IMR-90 (cell line): ENCODE results near the gene NPIPB6. TPM values are rescaled to one million over a fixed set of nuclear protein-coding genes. Genes with fewer than 3 reads are reported as not detected.

ENCODE experiments used
- ATAC-seq: fragments of 200-7000 bp; cut with Tn5 transposase; 2 replicates; pipeline ENCODE4 v1.9.1; 2020; ENCODE audit warnings: low read depth, mild to moderate bottlenecking, moderate library complexity
- BruUV-seq: library from RNA; stranded (reverse); fragments of 400-500 nt; replicated peaks from 2 replicates; lab custom pipeline; 2021; lab: Mats Ljungman, UMichigan
- CTCF ChIA-PET: fragments of 300-600 bp; formaldehyde crosslinking; extraction: SDS; loops from one replicate; lab custom pipeline; 2021; ENCODE audit warnings: antibody characterized with exemption; lab: Yijun Ruan, JAX
- POLR2A ChIA-PET: fragments of 300-600 bp; sonication (Branson Sonifier 250); formaldehyde crosslinking; loops from one replicate; lab custom pipeline; 2022; ENCODE audit warnings: antibody characterized with exemption; ENCODE audit not compliant: unreplicated experiment; lab: Charles Lee
- DNase-seq: peaks from one replicate; pipeline ENCODE4 v3.0.0; 2013
- H2AFZ ChIP-seq: replicated peaks from 2 replicates; pipeline ENCODE3; 2013; ENCODE audit warnings: low read length, mild to moderate bottlenecking; ENCODE audit not compliant: poor library complexity
- H2AK5ac ChIP-seq: 2 replicates; pipeline ENCODE4 v1.6.1; 2013; ENCODE audit warnings: low read depth, low read length, inconsistent platforms
- H2AK9ac ChIP-seq: replicated peaks from 2 replicates; pipeline ENCODE3; 2013; ENCODE audit warnings: mild to moderate bottlenecking, low read depth, low read length, moderate library complexity; ENCODE audit not compliant: poor library complexity
- H2BK120ac ChIP-seq: 2 replicates; pipeline ENCODE4 v1.6.1; 2013; ENCODE audit warnings: low read depth, low read length, inconsistent platforms
- H2BK15ac ChIP-seq: 3 replicates; pipeline ENCODE4 v1.6.1; 2013; ENCODE audit warnings: low read depth, low read length, inconsistent platforms
- H2BK20ac ChIP-seq: 2 replicates; pipeline ENCODE4 v1.6.1; 2013; ENCODE audit warnings: low read depth, mild to moderate bottlenecking, inconsistent platforms, low read length, moderate library complexity
- H2BK5ac ChIP-seq: 2 replicates; pipeline ENCODE4 v1.6.1; 2013; ENCODE audit warnings: mild to moderate bottlenecking, low read depth, low read length, inconsistent platforms; ENCODE audit not compliant: poor library complexity, severe bottlenecking
- H3K14ac ChIP-seq: replicated peaks from 2 replicates; pipeline ENCODE4 v1.6.1; 2013; ENCODE audit warnings: low read depth, low read length, inconsistent platforms
- H3K18ac ChIP-seq: 2 replicates; pipeline ENCODE4 v1.6.1; 2013; ENCODE audit warnings: low read depth, low read length, control low read depth
- H3K23ac ChIP-seq: 2 replicates; pipeline ENCODE4 v1.6.1; 2013; ENCODE audit warnings: low read depth, low read length, inconsistent platforms
- H3K27ac ChIP-seq: 2 replicates; pipeline ENCODE4 v1.5.1; 2013; ENCODE audit warnings: mild to moderate bottlenecking, control low read depth, low read length; ENCODE audit not compliant: insufficient read depth
- H3K27me3 ChIP-seq: 2 replicates; pipeline ENCODE4 v1.6.1; 2013; ENCODE audit warnings: low read length; ENCODE audit not compliant: control insufficient read depth, insufficient read depth
- H3K36me3 ChIP-seq: 2 replicates; pipeline ENCODE4 v1.6.1; 2013; ENCODE audit warnings: low read length, mixed read lengths; ENCODE audit not compliant: control insufficient read depth, insufficient read depth
- H3K4ac ChIP-seq: 2 replicates; pipeline ENCODE4 v1.6.1; 2013; ENCODE audit warnings: low read depth, low read length, inconsistent platforms
- H3K4me1 ChIP-seq: 2 replicates; pipeline ENCODE4 v1.6.1; 2013; ENCODE audit warnings: low read length, mixed read lengths; ENCODE audit not compliant: control insufficient read depth, insufficient read depth
- H3K4me2 ChIP-seq: 2 replicates; pipeline ENCODE4 v1.6.1; 2013; ENCODE audit warnings: low read depth, mild to moderate bottlenecking, control low read depth, low read length, moderate library complexity
- H3K4me3 ChIP-seq: 2 replicates; pipeline ENCODE4 v1.5.1; 2013; ENCODE audit warnings: low read depth, mild to moderate bottlenecking, control low read depth, low read length, moderate library complexity; ENCODE audit not compliant: insufficient read depth
- H3K56ac ChIP-seq: 2 replicates; pipeline ENCODE4 v1.6.1; 2013; ENCODE audit warnings: low read length, inconsistent platforms; ENCODE audit not compliant: insufficient read depth; ENCODE audit errors: extremely low read depth
- H3K79me1 ChIP-seq, 2 experiments: 2 replicates each; pipeline ENCODE4 v1.6.1; 2013; ENCODE audit warnings: low read length in 2 of 2, inconsistent platforms in 1 of 2, low read depth in 1 of 2
- H3K9ac ChIP-seq: 2 replicates; pipeline ENCODE4 v1.6.1; 2013; ENCODE audit warnings: low read depth, low read length, control low read depth
- H3K9me1 ChIP-seq: 2 replicates; pipeline ENCODE4 v1.6.1; 2013; ENCODE audit warnings: low read length, inconsistent platforms; ENCODE audit not compliant: insufficient read depth
- H3K9me3 ChIP-seq: 2 replicates; pipeline ENCODE4 v1.6.1; 2013; ENCODE audit warnings: low read length; ENCODE audit not compliant: control insufficient read depth, insufficient read depth
- H4K20me1 ChIP-seq: 2 replicates; pipeline ENCODE4 v1.6.1; 2013; ENCODE audit warnings: low read length, inconsistent platforms; ENCODE audit not compliant: insufficient read depth
- H4K5ac ChIP-seq: 2 replicates; pipeline ENCODE4 v1.6.1; 2013; ENCODE audit warnings: mild to moderate bottlenecking, low read depth, low read length, control low read depth
- H4K8ac ChIP-seq, 2 experiments: 2 replicates each; pipeline ENCODE4 v1.6.1; 2013; ENCODE audit warnings: low read depth in 2 of 2, low read length in 2 of 2, control low read depth in 1 of 2, inconsistent platforms in 1 of 2
- H4K91ac ChIP-seq: 2 replicates; pipeline ENCODE4 v1.6.1; 2013; ENCODE audit warnings: low read depth, low read length, inconsistent platforms; ENCODE audit not compliant: insufficient read depth
- MAFK ChIP-seq: IDR thresholded peaks from 2 replicates; pipeline ENCODE4 v1.6.1; 2012; ENCODE audit warnings: low read depth, low read length, improper control_type of control experiment
- NFE2L2 ChIP-seq: fragments of 150-350 bp; IDR thresholded peaks from 2 replicates; pipeline ENCODE4 v1.6.1; 2016; ENCODE audit warnings: low read depth, mild to moderate bottlenecking, low read length
- RAD21 ChIP-seq: IDR thresholded peaks from 2 replicates; pipeline ENCODE4 v1.6.1; 2012; ENCODE audit warnings: low read length, improper control_type of control experiment
- RCOR1 ChIP-seq: IDR thresholded peaks from 2 replicates; pipeline ENCODE4 v1.6.1; 2012; ENCODE audit warnings: mild to moderate bottlenecking, low read length, improper control_type of control experiment; ENCODE audit not compliant: insufficient replicate concordance
- WGBS, 2 experiments: methylation state at CpG; one replicate each; pipeline versions ENCODE4 v1.1.5 to v1.1.7; 2013; ENCODE audit warnings: missing lambda C conversion rate in 2 of 2; ENCODE audit not compliant: insufficient read length in 1 of 2; ENCODE audit errors: extremely low coverage in 2 of 2; 5-methylcytosine and 5-hydroxymethylcytosine counted together
- dilution Hi-C: fragments of 300-500 bp; cut with HindIII; formaldehyde crosslinking; loops from one replicate; pipeline ENCODE4 v1.14.3; 2018; ENCODE audit warnings: low sequenced_read_pairs; ENCODE audit not compliant: unreplicated experiment
- in situ Hi-C: fragments of 300-500 bp; cut with MboI; formaldehyde crosslinking; loops from 3 replicates; pipeline ENCODE4 v1.14.3; 2019; ENCODE audit warnings: low sequenced_read_pairs, inconsistent platforms, mixed read lengths
- intact Hi-C: fragments of 100-400 bp; cut with micrococcal nuclease; formaldehyde crosslinking; loops from 2 replicates; pipeline ENCODE4 v1.10.0; 2022
- polyA plus RNA-seq, 3 experiments: library from polyadenylated mRNA; depleted of rRNA; stranded (reverse); fragments of >200 nt; gene quantifications; 2 replicates each; pipeline ENCODE4 v1.2.3, GENCODE V29; 2012; ENCODE audit warnings: low replicate concordance in 1 of 3
- total RNA-seq: library from RNA; depleted of rRNA; stranded (reverse); fragments of >200 nt; gene quantifications from 2 replicates; pipeline ENCODE4 v1.2.3, GENCODE V29; 2012

The NPIPB6 gene
- total and polyA plus RNA-seq, 2 of the 4 experiments (the other 2 are of a cell fraction), result 0.18 to 0.19 TPM

GRCh38 chr16:28304214-28304613 is 59.1 kb downstream of the NPIPB6 start:
- no peak overlapping the region for H3K4ac ChIP-seq
- no peak overlapping the region for H4K8ac ChIP-seq
- no peaks in the 10 kb centered on the region for H3K4me1 ChIP-seq
- dilution Hi-C loops (no loop called here), in situ Hi-C loops (no loop called here), intact Hi-C loops (no loop called here)
- H3K27me3 ChIP-seq, result peaks cover 7% of the 10 kb centered on the region
- H4K91ac ChIP-seq, result no peak overlapping the region
- H3K56ac ChIP-seq, result no peak overlapping the region
- no peak overlapping the region for H3K23ac ChIP-seq
- no peak overlapping the region for H2AK9ac ChIP-seq
- H2BK20ac ChIP-seq, result no peak overlapping the region
- H3K9ac ChIP-seq, result no peak overlapping the region
- no peaks in the 10 kb centered on the region for H4K20me1 ChIP-seq
- H3K4me3 ChIP-seq, result no peak overlapping the region
- no peak overlapping the region for H4K5ac ChIP-seq
- DNase-seq, result peak; percentile 40
- TF ChIP-seq RCOR1 (peak; percentile 43), MAFK (no peak), RAD21 (no peak), NFE2L2 (no peak)
- no peak overlapping the region for H3K18ac ChIP-seq
- no peak overlapping the region for H2AK5ac ChIP-seq
- no peak overlapping the region for H2BK120ac ChIP-seq
- H2BK15ac ChIP-seq, result no peak overlapping the region
- no peaks in the 10 kb centered on the region for H3K79me1 ChIP-seq
- H3K27ac ChIP-seq, result no peak overlapping the region
- ChIA-PET CTCF (interaction anchor here (0.7 to 0.8 kb wide), 2 partner anchors 17 to 30 kb away, joined by 3 to 5 read pairs; no protein-coding TSS in a partner anchor), POLR2A (no interaction called here)
- no peak overlapping the region for H2BK5ac ChIP-seq
- no peak overlapping the region for H2AFZ ChIP-seq
- no TSS peak for BruUV-seq
- ATAC-seq, result peak; percentile 90; the same call in 1 of the 2 replicates
- WGBS, 2 experiments, result 60% methylated on average over 2 of the region's 8 CpGs; no CpG with 5 or more reads in 1 of the 2 experiments
- H3K4me2 ChIP-seq, result no peak overlapping the region
- H3K14ac ChIP-seq, result no peak overlapping the region
- H3K36me3 ChIP-seq, result no peaks in the 10 kb centered on the region
- H3K9me1 ChIP-seq, result no peaks in the 10 kb centered on the region
- no peaks in the 10 kb centered on the region for H3K9me3 ChIP-seq
